Hindlimb muscle (tissue), 1 donor: ENCODE results near the gene CATSPERE. TPM values are rescaled to one million over a fixed set of nuclear protein-coding genes. Genes with fewer than 3 reads are reported as not detected.
"Not testable (repeated sequence)": the region's sequence is repeated elsewhere in the genome, so short reads cannot be mapped to it uniquely, and the experiment has no call there.

Experiments
- DNase-seq: peaks from one replicate; pipeline ENCODE4 v3.0.0-alpha.2; 2013
- polyA plus RNA-seq: library from polyadenylated mRNA; unstranded; fragments of 120-200 nt; gene quantifications from one replicate; pipeline ENCODE4 v1.2.1, GENCODE V29; 2013; ENCODE audit not compliant: insufficient read length

Gene CATSPERE
- polyA plus RNA-seq, 1 donor: 0.93 TPM

- no peak for DNase-seq
Observed at GRCh38 chr1:244552336-244552735, 91.3 kb downstream of the CATSPERE start.

GRCh38 chr1:244556263-244556662 is 95.2 kb downstream of the CATSPERE start:
- no peak for DNase-seq

GRCh38 chr1:244557565-244557964 is 96.5 kb downstream of the CATSPERE start:
- no peak for DNase-seq

- DNase-seq: no peak
Observed at GRCh38 chr1:244559561-244559960, 98.5 kb downstream of the CATSPERE start.

- DNase-seq: not testable (repeated sequence)
Observed at GRCh38 chr1:244562877-244563276, 101.8 kb downstream of the CATSPERE start.

GRCh38 chr1:244573768-244574167 is 112.7 kb downstream of the CATSPERE start:
- DNase-seq: no peak

- no peak for DNase-seq
Observed at GRCh38 chr1:244576259-244576892, 115.3 kb downstream of the CATSPERE start.

- DNase-seq: not testable (repeated sequence)
Observed at GRCh38 chr1:244578205-244578604, 117.1 kb downstream of the CATSPERE start.

- DNase-seq: no peak
Observed at GRCh38 chr1:244583358-244583982, 122.4 kb downstream of the CATSPERE start.

- DNase-seq: no peak
Observed at GRCh38 chr1:244585867-244586266, 124.8 kb downstream of the CATSPERE start.

- DNase-seq: no peak
Observed at GRCh38 chr1:244590670-244591069, 129.6 kb downstream of the CATSPERE start.

GRCh38 chr1:244598611-244599010 is 137.5 kb downstream of the CATSPERE start:
- no peak for DNase-seq

- no peak for DNase-seq
Observed at GRCh38 chr1:244599937-244600350, 138.9 kb downstream of the CATSPERE start.

- DNase-seq: no peak
Observed at GRCh38 chr1:244601336-244601735, 140.3 kb downstream of the CATSPERE start.

- peak; percentile 11 for DNase-seq
Observed at GRCh38 chr1:244603498-244603897, 142.4 kb downstream of the CATSPERE start.

GRCh38 chr1:244605835-244606370 is 144.8 kb downstream of the CATSPERE start:
- DNase-seq: no peak

GRCh38 chr1:244614113-244614836 is 153.2 kb downstream of the CATSPERE start:
- no peak for DNase-seq

- DNase-seq: no peak
Observed at GRCh38 chr1:244614879-244615278, 153.8 kb downstream of the CATSPERE start.

- DNase-seq: no peak
Observed at GRCh38 chr1:244615301-244615700, 154.2 kb downstream of the CATSPERE start.

GRCh38 chr1:244626709-244627108 is 165.6 kb downstream of the CATSPERE start:
- no peak for DNase-seq

GRCh38 chr1:244628789-244629188 is 167.7 kb downstream of the CATSPERE start:
- no peak for DNase-seq

GRCh38 chr1:244633140-244633539 is 172.1 kb downstream of the CATSPERE start:
- no peak for DNase-seq

GRCh38 chr1:244634546-244634945 is 173.5 kb downstream of the CATSPERE start:
- DNase-seq: no peak
